DOHH2 (cell line): ENCODE data around the gene SCG3.

Experiments
- H3F3A ChIP-seq: fragments of 200-600 bp; sonication (generic), shearing (Covaris generic); 2 replicates; pipeline ENCODE4 v1.6.0; 2016; ENCODE audit warnings: antibody characterized with exemption, mild to moderate bottlenecking; ENCODE audit not compliant: control insufficient read depth, insufficient read depth
- H3K27ac ChIP-seq: fragments of 200-600 bp; sonication (generic); 2 replicates; pipeline ENCODE4 v1.5.1; 2014; ENCODE audit warnings: low read depth, mild to moderate bottlenecking, low read length, moderate library complexity
- H3K27me3 ChIP-seq: fragments of 200-600 bp; sonication (generic); 2 replicates; pipeline ENCODE4 v1.6.1; 2014; ENCODE audit warnings: mild to moderate bottlenecking, low read length, mixed read lengths; ENCODE audit not compliant: control insufficient read depth
- H3K36me3 ChIP-seq: fragments of 200-600 bp; sonication (generic); 2 replicates; pipeline ENCODE4 v1.6.1; 2014; ENCODE audit warnings: mild to moderate bottlenecking, low read length, moderate library complexity, mixed read lengths; ENCODE audit not compliant: control insufficient read depth
- H3K4me1 ChIP-seq: fragments of 200-600 bp; sonication (generic); 2 replicates; pipeline ENCODE4 v1.6.1; 2014; ENCODE audit warnings: mild to moderate bottlenecking, low read length, mixed read lengths; ENCODE audit not compliant: control insufficient read depth
- H3K4me2 ChIP-seq: fragments of 200-600 bp; sonication (generic); 2 replicates; pipeline ENCODE4 v1.6.0; 2014; ENCODE audit warnings: mild to moderate bottlenecking, low read length, moderate library complexity
- H3K4me3 ChIP-seq: fragments of 200-600 bp; sonication (generic); 2 replicates; pipeline ENCODE4 v1.5.1; 2014; ENCODE audit warnings: mild to moderate bottlenecking, low read length, mixed read lengths
- H3K79me2 ChIP-seq: fragments of 200-600 bp; sonication (generic); 2 replicates; pipeline ENCODE4 v1.6.1; 2014; ENCODE audit warnings: mild to moderate bottlenecking, low read length, mixed read lengths; ENCODE audit not compliant: control insufficient read depth
- H3K9me2 ChIP-seq: fragments of 200-600 bp; sonication (generic); replicated peaks from 2 replicates; pipeline ENCODE4 v1.6.1; 2014; ENCODE audit warnings: mild to moderate bottlenecking, low read length, mixed read lengths; ENCODE audit not compliant: control insufficient read depth
- H3K9me3 ChIP-seq: fragments of 200-600 bp; sonication (generic); 2 replicates; pipeline ENCODE4 v1.6.1; 2014; ENCODE audit warnings: antibody characterized with exemption, low read length, mixed read lengths; ENCODE audit not compliant: control insufficient read depth, insufficient read depth
- H4K20me1 ChIP-seq: fragments of 200-600 bp; sonication (generic); 2 replicates; pipeline ENCODE4 v1.6.0; 2014; ENCODE audit warnings: low read depth, mild to moderate bottlenecking, antibody characterized with exemption, low read length, moderate library complexity; ENCODE audit not compliant: control insufficient read depth, insufficient read depth
- EZH2phosphoT487 ChIP-seq: fragments of 200-600 bp; sonication (generic); IDR thresholded peaks from 2 replicates; pipeline ENCODE4 v1.6.1; 2017; ENCODE audit warnings: borderline replicate concordance, mild to moderate bottlenecking, antibody characterized with exemption, low read length, moderate library complexity, mixed read lengths
- TF ChIP-seq, protein P1 (sequence below): fragments of 200-600 bp; sonication (generic); IDR thresholded peaks from one replicate; pipeline ENCODE4 v1.5.1; 2014; ENCODE audit warnings: antibody characterized with exemption, mild to moderate bottlenecking, low read depth, low read length; ENCODE audit not compliant: poor library complexity, severe bottlenecking

The SCG3 gene

DNA sequence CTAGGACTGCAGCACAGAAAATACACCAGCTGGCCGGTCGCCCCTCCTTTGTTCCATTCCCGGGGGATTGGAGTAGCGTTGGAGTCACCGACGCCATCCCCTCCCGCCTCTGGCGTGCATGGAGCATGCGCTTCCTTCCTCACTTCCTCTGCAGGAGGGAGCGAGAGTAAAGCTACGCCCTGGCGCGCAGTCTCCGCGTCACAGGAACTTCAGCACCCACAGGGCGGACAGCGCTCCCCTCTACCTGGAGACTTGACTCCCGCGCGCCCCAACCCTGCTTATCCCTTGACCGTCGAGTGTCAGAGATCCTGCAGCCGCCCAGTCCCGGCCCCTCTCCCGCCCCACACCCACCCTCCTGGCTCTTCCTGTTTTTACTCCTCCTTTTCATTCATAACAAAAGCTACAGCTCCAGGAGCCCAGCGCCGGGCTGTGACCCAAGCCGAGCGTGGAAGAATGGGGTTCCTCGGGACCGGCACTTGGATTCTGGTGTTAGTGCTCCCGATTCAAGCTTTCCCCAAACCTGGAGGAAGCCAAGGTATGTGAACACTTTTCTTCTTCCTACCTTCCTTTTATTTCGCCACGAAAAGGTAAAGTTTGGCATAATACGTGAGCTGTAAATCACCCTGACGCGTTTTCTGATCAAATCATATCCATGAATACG lies at the start of gene SCG3:
Gene SCG3 (plus strand): TSS at position 201 of the 661 bp plus-strand sequence. CDS start 253 bp downstream, at position 454.
- Histone ChIP-seq H3K4me2 (no peak within 1 kb of the TSS), H3K27me3 (peaks cover 18% of the 10 kb centered on the region), H3K4me3 (no peak within 1 kb of the TSS), H3K27ac (no peak within 1 kb of the TSS), H3K9me2 (no peaks in the 10 kb centered on the region), H3K79me2 (no peaks in the 10 kb centered on the region), H3F3A (no peaks in the 10 kb centered on the region), H4K20me1 (no peaks in the 10 kb centered on the region), H3K36me3 (no peaks in the 10 kb centered on the region), H3K9me3 (no peaks in the 10 kb centered on the region), H3K4me1 (no peaks in the 10 kb centered on the region)
- no peak for TF ChIP-seq EZH2phosphoT487
- TF ChIP-seq, protein P1, sequence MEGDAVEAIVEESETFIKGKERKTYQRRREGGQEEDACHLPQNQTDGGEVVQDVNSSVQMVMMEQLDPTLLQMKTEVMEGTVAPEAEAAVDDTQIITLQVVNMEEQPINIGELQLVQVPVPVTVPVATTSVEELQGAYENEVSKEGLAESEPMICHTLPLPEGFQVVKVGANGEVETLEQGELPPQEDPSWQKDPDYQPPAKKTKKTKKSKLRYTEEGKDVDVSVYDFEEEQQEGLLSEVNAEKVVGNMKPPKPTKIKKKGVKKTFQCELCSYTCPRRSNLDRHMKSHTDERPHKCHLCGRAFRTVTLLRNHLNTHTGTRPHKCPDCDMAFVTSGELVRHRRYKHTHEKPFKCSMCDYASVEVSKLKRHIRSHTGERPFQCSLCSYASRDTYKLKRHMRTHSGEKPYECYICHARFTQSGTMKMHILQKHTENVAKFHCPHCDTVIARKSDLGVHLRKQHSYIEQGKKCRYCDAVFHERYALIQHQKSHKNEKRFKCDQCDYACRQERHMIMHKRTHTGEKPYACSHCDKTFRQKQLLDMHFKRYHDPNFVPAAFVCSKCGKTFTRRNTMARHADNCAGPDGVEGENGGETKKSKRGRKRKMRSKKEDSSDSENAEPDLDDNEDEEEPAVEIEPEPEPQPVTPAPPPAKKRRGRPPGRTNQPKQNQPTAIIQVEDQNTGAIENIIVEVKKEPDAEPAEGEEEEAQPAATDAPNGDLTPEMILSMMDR: no peak

DNA sequence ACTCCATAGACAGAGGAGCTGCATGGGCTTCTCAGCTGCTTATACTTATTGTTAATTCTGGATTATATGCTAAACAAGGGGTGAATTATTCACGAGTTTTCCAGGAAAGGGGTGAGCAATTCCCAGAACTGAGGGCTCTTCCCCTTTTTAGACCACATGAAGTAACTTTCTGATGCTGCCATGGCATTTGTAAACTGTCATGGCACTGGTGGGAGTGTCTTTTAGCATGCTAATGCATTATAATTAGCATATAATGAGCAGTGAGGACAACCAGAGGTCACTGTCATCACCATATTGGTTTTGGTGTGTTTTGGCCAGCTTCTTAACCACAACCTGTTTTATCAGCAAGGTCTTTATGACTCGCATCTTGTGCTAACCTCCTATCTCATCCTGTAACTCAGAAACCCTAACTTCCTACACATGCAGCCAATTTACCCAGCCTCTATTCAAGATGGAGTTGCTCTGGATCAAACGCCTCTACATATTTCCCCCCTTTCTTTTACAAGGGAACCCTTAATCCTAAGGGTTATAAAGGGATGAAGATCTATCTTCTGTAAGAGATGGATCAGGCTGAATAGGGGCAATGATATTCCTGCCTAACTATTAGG lies 46.6 kb upstream of the SCG3 start:
- no peaks in the 10 kb centered on the region for H3K9me2 ChIP-seq
- no peak overlapping the region for H3K27ac ChIP-seq
- H3K79me2 ChIP-seq: no peaks in the 10 kb centered on the region
- H3F3A ChIP-seq: no peaks in the 10 kb centered on the region
- H3K4me3 ChIP-seq: no peak overlapping the region
- H3K4me2 ChIP-seq: no peak overlapping the region
- no peaks in the 10 kb centered on the region for H3K4me1 ChIP-seq
- H3K36me3 ChIP-seq: no peaks in the 10 kb centered on the region
- TF ChIP-seq, protein P1: no peak
- no peak for TF ChIP-seq EZH2phosphoT487
- no peaks in the 10 kb centered on the region for H3K27me3 ChIP-seq
- H4K20me1 ChIP-seq: no peaks in the 10 kb centered on the region
- no peaks in the 10 kb centered on the region for H3K9me3 ChIP-seq

GRCh38 chr15:51641490-51642130 lies 39.7 kb upstream of the SCG3 start:
- no peaks in the 10 kb centered on the region for H3K27me3 ChIP-seq
- no peak overlapping the region for H3K4me3 ChIP-seq
- no peak for TF ChIP-seq EZH2phosphoT487
- TF ChIP-seq, protein P1: no peak
- peaks cover 8% of the 10 kb centered on the region for H3K4me1 ChIP-seq
- no peaks in the 10 kb centered on the region for H3K9me2 ChIP-seq
- no peaks in the 10 kb centered on the region for H4K20me1 ChIP-seq
- H3F3A ChIP-seq: 0 out of 2 replicates have a peak, but pooled peaks cover under 1% of the 10 kb centered on the region
- no peaks in the 10 kb centered on the region for H3K36me3 ChIP-seq
- H3K4me2 ChIP-seq: no peak overlapping the region
- H3K27ac ChIP-seq: no peak overlapping the region
- no peaks in the 10 kb centered on the region for H3K9me3 ChIP-seq
- H3K79me2 ChIP-seq: no peaks in the 10 kb centered on the region
